GM10266 (cell line): ENCODE measurements around the gene INSM2.

Source experiments
- DNase-seq: peaks from one replicate; pipeline ENCODE4 v3.0.0; 2012; ENCODE audit errors: extremely low spot score
- CTCF ChIP-seq: IDR thresholded peaks from 2 replicates; pipeline ENCODE4 v1.5.1; 2012; ENCODE audit warnings: mild to moderate bottlenecking, low read depth; ENCODE audit not compliant: control insufficient read depth, insufficient read depth; ENCODE audit errors: missing control alignments

The INSM2 gene

GRCh38 chr14:35533357-35534207 lies at the start of gene INSM2:
INSM2 (plus strand) TSS chr14:35534164; CDS start chr14:35534253, 89 bp downstream.
- peak; percentile 77 for DNase-seq
- peak; percentile 10 for TF ChIP-seq CTCF

- no peak for DNase-seq
- TF ChIP-seq CTCF: no peak
These were observed 41.4 kb upstream of the INSM2 start for GRCh38 chr14:35492569-35493014.

GRCh38 chr14:35495278-35495677 lies 38.7 kb upstream of the INSM2 start:
- TF ChIP-seq CTCF: no peak
- DNase-seq: no peak

- DNase-seq: no peak
- no peak for TF ChIP-seq CTCF
These were observed 34.8 kb upstream of the INSM2 start for GRCh38 chr14:35499180-35499579.

GRCh38 chr14:35503646-35504045 lies 30.3 kb upstream of the INSM2 start:
- TF ChIP-seq CTCF: no peak
- no peak for DNase-seq

GRCh38 chr14:35504260-35504659 lies 29.7 kb upstream of the INSM2 start:
- DNase-seq: no peak
- no peak for TF ChIP-seq CTCF

GRCh38 chr14:35506461-35506860 lies 27.5 kb upstream of the INSM2 start:
- DNase-seq: no peak

More at GRCh38 chr14:35506461-35506860, 27.5 kb upstream of the INSM2 start:
- TF ChIP-seq CTCF: no peak
